ENCODE data around the gene TULP4. TPM values are rescaled to one million over a fixed set of nuclear protein-coding genes. Genes with fewer than 3 reads are reported as not detected.
"Not testable (repeated sequence)": the region's sequence is repeated elsewhere in the genome, so short reads cannot be mapped to it uniquely, and the experiment has no call there.

TULP4 gene
- total and polyA plus RNA-seq, 2 donors (not counting 1 experiment from before 2014, with no cell fraction given), result 16.8 to 88.2 TPM

GRCh38 chr6:158350731-158351130, 38.5 kb downstream of the TULP4 start:
- not testable (repeated sequence) for DNase-seq (ENCODE audit: low read depth in 2 of 2); H3K36me3 ChIP-seq (ENCODE audit: control insufficient read depth, insufficient read depth, low read length); H3K4me3 ChIP-seq (replicated peaks in 1 of 4; ENCODE audit: control extremely low read depth in 1 of 4, insufficient read depth in 1 of 4, low read depth in 3 of 4, low read length in 4 of 4); H3K9ac ChIP-seq (ENCODE audit: insufficient read depth, low read length); H3K4me2 ChIP-seq (ENCODE audit: extremely low read depth, insufficient read depth, low read length); H3K27me3 ChIP-seq (ENCODE audit: control insufficient read depth, insufficient read depth, low read length); H3K4me1 ChIP-seq (ENCODE audit: control insufficient read depth, extremely low read depth, insufficient read depth, low read length); H4K20me1 ChIP-seq (ENCODE audit: control insufficient read depth, extremely low read depth, insufficient read depth, low read length); H3K9me3 ChIP-seq (ENCODE audit: control insufficient read depth, insufficient read depth, low read depth, low read length); H2AFZ ChIP-seq (ENCODE audit: low read length); H3K79me2 ChIP-seq (ENCODE audit: control insufficient read depth, insufficient read depth, low read length); H3K27ac ChIP-seq (ENCODE audit: insufficient read depth, low read length)

- H3K4me1 ChIP-seq (ENCODE audit: control insufficient read depth, extremely low read depth, insufficient read depth, low read length), result no peaks in the 10 kb centered on the region
- no peak overlapping the region for H3K27ac ChIP-seq (ENCODE audit: insufficient read depth, low read length)
- no peak for TF ChIP-seq EZH2 (IDR thresholded peaks at IDR 0.05; ENCODE audit: low read length, missing control alignments)
- TF ChIP-seq, protein P1, sequence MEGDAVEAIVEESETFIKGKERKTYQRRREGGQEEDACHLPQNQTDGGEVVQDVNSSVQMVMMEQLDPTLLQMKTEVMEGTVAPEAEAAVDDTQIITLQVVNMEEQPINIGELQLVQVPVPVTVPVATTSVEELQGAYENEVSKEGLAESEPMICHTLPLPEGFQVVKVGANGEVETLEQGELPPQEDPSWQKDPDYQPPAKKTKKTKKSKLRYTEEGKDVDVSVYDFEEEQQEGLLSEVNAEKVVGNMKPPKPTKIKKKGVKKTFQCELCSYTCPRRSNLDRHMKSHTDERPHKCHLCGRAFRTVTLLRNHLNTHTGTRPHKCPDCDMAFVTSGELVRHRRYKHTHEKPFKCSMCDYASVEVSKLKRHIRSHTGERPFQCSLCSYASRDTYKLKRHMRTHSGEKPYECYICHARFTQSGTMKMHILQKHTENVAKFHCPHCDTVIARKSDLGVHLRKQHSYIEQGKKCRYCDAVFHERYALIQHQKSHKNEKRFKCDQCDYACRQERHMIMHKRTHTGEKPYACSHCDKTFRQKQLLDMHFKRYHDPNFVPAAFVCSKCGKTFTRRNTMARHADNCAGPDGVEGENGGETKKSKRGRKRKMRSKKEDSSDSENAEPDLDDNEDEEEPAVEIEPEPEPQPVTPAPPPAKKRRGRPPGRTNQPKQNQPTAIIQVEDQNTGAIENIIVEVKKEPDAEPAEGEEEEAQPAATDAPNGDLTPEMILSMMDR (conservative IDR thresholded peaks at IDR 0.05 in 1 of 2, IDR thresholded peaks at IDR 0.05 in 1 of 2; ENCODE audit: low read depth in 1 of 2, low read length in 2 of 2), result no peak
- H3K9ac ChIP-seq (ENCODE audit: insufficient read depth, low read length), result no peak overlapping the region
- DNase-seq (ENCODE audit: low read depth in 2 of 2), result peak; percentile 49 to 64
- no peaks in the 10 kb centered on the region for H3K9me3 ChIP-seq (ENCODE audit: control insufficient read depth, insufficient read depth, low read depth, low read length)
- H3K36me3 ChIP-seq (ENCODE audit: control insufficient read depth, insufficient read depth, low read length), result no peaks in the 10 kb centered on the region
- no peaks in the 10 kb centered on the region for H3K79me2 ChIP-seq (ENCODE audit: control insufficient read depth, insufficient read depth, low read length)
- H3K27me3 ChIP-seq (ENCODE audit: control insufficient read depth, insufficient read depth, low read length), result no peaks in the 10 kb centered on the region
- H3K4me3 ChIP-seq (replicated peaks in 1 of 4; ENCODE audit: control extremely low read depth in 1 of 4, insufficient read depth in 1 of 4, low read depth in 3 of 4, low read length in 4 of 4), result no peak overlapping the region
- no peak overlapping the region for H3K4me2 ChIP-seq (ENCODE audit: extremely low read depth, insufficient read depth, low read length)
- no peak overlapping the region for H2AFZ ChIP-seq (ENCODE audit: low read length)
- H4K20me1 ChIP-seq (ENCODE audit: control insufficient read depth, extremely low read depth, insufficient read depth, low read length), result no peaks in the 10 kb centered on the region
These were observed 41.9 kb downstream of the TULP4 start for GRCh38 chr6:158353883-158354877.

GRCh38 chr6:158356586-158357546, 44.6 kb downstream of the TULP4 start:
- H3K4me3 ChIP-seq (replicated peaks in 1 of 4; ENCODE audit: control extremely low read depth in 1 of 4, insufficient read depth in 1 of 4, low read depth in 3 of 4, low read length in 4 of 4), result no peak overlapping the region
- TF ChIP-seq, protein P1 (conservative IDR thresholded peaks at IDR 0.05 in 1 of 2, IDR thresholded peaks at IDR 0.05 in 1 of 2; ENCODE audit: low read depth in 1 of 2, low read length in 2 of 2), result no peak
- TF ChIP-seq EZH2 (IDR thresholded peaks at IDR 0.05; ENCODE audit: low read length, missing control alignments), result no peak
- no peak overlapping the region for H3K4me2 ChIP-seq (ENCODE audit: extremely low read depth, insufficient read depth, low read length)
- H3K27ac ChIP-seq (ENCODE audit: insufficient read depth, low read length), result no peak overlapping the region
- no peaks in the 10 kb centered on the region for H4K20me1 ChIP-seq (ENCODE audit: control insufficient read depth, extremely low read depth, insufficient read depth, low read length)
- no peaks in the 10 kb centered on the region for H3K36me3 ChIP-seq (ENCODE audit: control insufficient read depth, insufficient read depth, low read length)
- no peak overlapping the region for H2AFZ ChIP-seq (ENCODE audit: low read length)
- no peaks in the 10 kb centered on the region for H3K4me1 ChIP-seq (ENCODE audit: control insufficient read depth, extremely low read depth, insufficient read depth, low read length)
- no peaks in the 10 kb centered on the region for H3K9me3 ChIP-seq (ENCODE audit: control insufficient read depth, insufficient read depth, low read depth, low read length)
- no peaks in the 10 kb centered on the region for H3K27me3 ChIP-seq (ENCODE audit: control insufficient read depth, insufficient read depth, low read length)
- DNase-seq (ENCODE audit: low read depth in 2 of 2), result no peak
- no peaks in the 10 kb centered on the region for H3K79me2 ChIP-seq (ENCODE audit: control insufficient read depth, insufficient read depth, low read length)
- no peak overlapping the region for H3K9ac ChIP-seq (ENCODE audit: insufficient read depth, low read length)

Data from fibroblast of lung (primary cell).